Spleen (tissue), 7 donors: ENCODE data around the gene GABRB1.

Experiments
- POLR2A ChIP-seq, 3 donors: fragments of 450-650 bp; IDR thresholded peaks; one replicate each; pipeline ENCODE4 v1.5.1; 2017; ENCODE audit warnings: antibody characterized with exemption in 3 of 3, mild to moderate bottlenecking in 1 of 3
- POLR2AphosphoS5 ChIP-seq, 3 donors: sonication (generic); formaldehyde crosslinking; IDR thresholded peaks; one replicate each; pipeline ENCODE4 v1.5.1; 2017; ENCODE audit warnings: antibody characterized with exemption in 3 of 3
- TF ChIP-seq, protein P1 (sequence below), 11 experiments: fragments of 200-600 bp in 7 of 11; fragments of 450-650 bp in 4 of 11; sonication (generic) in 4 of 11; IDR thresholded peaks in 8 of 11; conservative IDR thresholded peaks in 3 of 11; 1 replicate in 7 of 11; 2 replicates in 4 of 11; pipeline versions ENCODE4 v1.4.0 to v1.8.0; 2016 to 2021; ENCODE audit warnings: antibody characterized with exemption in 11 of 11, inconsistent platforms in 4 of 11, mild to moderate bottlenecking in 1 of 11
- donor health status: DM: no; HTN: no; CAD: no; lungs with moderate emphysema.
- donor health status: DM: no; HTN: no; CAD: no.
- donor health status: DM: no; HTN: no; CAD: no.

DNA sequence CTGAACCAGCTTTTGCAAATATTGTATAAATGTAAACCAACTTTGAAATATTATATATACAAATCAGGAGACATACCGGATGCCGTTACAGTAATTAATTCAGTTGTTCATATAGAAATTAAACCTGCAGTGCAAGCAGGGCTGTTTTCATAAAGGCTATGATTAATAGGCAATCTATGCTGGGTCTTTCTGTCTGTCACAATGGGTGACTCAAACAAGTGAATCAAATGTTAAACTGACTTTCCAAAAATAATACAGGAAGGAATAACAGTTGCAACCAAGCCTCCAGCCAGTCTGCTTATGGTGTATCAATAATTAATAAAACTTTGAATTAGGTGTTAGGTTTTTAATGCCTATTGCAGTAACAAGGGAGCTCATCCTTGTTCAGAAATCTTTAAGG lies 43.9 kb downstream of the GABRB1 start:
- TF ChIP-seq, protein P1, sequence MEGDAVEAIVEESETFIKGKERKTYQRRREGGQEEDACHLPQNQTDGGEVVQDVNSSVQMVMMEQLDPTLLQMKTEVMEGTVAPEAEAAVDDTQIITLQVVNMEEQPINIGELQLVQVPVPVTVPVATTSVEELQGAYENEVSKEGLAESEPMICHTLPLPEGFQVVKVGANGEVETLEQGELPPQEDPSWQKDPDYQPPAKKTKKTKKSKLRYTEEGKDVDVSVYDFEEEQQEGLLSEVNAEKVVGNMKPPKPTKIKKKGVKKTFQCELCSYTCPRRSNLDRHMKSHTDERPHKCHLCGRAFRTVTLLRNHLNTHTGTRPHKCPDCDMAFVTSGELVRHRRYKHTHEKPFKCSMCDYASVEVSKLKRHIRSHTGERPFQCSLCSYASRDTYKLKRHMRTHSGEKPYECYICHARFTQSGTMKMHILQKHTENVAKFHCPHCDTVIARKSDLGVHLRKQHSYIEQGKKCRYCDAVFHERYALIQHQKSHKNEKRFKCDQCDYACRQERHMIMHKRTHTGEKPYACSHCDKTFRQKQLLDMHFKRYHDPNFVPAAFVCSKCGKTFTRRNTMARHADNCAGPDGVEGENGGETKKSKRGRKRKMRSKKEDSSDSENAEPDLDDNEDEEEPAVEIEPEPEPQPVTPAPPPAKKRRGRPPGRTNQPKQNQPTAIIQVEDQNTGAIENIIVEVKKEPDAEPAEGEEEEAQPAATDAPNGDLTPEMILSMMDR (IDR thresholded peaks at IDR 0.05 in 8 of 11, conservative IDR thresholded peaks at IDR 0.05 in 3 of 11) = no peak
- TF ChIP-seq POLR2A (IDR thresholded peaks at IDR 0.05) (no peak), POLR2AphosphoS5 (IDR thresholded peaks at IDR 0.05) (no peak)
